Measurements from ENCODE around the gene TSEN54.
"Not testable (repeated sequence)": the region's sequence is repeated elsewhere in the genome, so short reads cannot be mapped to it uniquely, and the experiment has no call there.

The TSEN54 gene

DNA sequence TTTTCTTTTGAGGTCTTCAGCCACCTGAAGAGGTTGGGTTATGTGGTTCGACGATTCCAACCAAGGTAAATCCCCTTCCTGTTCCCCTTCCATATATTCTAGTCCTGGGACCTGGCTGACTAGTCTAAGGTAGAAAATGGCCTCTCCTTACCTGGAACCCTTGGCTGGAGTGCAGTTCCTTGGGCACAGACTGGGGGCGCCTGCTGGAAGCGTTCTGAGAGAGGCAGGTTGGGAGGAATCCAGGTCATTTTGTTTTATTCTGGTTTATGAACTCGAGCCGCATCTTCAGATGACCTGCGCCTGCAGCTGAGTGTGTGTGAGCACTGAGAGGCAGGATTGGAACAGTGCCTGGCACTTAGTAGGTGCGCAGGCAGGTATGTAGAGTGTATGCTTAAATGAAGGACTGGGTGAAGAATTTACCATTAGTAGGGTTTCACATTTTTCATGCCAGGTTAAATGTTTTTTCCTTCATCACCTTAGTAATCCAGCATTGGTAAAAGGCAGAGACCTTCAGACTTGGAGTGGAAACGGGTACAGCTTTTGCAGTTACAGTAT is 2.7 kb downstream of the TSEN54 start:
- H3K27me3 ChIP-seq (ENCODE audit: control insufficient read depth, insufficient read depth, low read length, poor library complexity, severe bottlenecking): peaks cover 1% of the 10 kb centered on the region
- no peak overlapping the region for H3K27ac ChIP-seq (ENCODE audit: insufficient read depth, low read depth, low read length, poor library complexity, severe bottlenecking)
- H3K9me3 ChIP-seq (ENCODE audit: control insufficient read depth, low read length): no peaks in the 10 kb centered on the region
- no peak overlapping the region for H3K4me3 ChIP-seq (ENCODE audit: insufficient read depth, low read depth, low read length)
- WGBS, 2 experiments: 92 to 93% methylated on average over 9 of the region's 9 CpGs
- H3K36me3 ChIP-seq (ENCODE audit: control insufficient read depth, insufficient read depth, low read length): peaks cover 3% of the 10 kb centered on the region
- peaks cover 6% of the 10 kb centered on the region for H3K4me1 ChIP-seq (ENCODE audit: control insufficient read depth, insufficient read depth, low read length)

DNA sequence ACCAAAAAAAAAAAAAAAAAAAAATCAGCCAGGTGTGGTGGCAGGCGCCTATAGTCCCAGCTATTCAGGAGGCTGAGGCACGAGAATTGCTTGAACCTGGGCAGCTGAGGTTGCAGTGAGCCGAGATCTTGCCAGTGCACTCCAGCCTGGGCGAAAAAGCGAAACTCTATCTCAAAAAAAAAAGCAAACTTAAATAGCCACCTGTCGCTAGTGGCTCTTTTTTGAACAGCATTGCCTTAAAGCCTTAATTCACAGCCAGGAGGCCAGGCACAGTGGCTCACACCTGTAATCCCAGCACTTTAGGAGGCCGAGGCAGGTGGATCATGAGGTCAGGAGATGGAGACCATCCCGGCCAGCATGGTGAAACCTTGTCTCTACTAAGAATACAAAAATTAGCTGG is 4.1 kb downstream of the TSEN54 start:
- H3K27ac ChIP-seq (ENCODE audit: insufficient read depth, low read depth, low read length, poor library complexity, severe bottlenecking); H3K9me3 ChIP-seq (ENCODE audit: control insufficient read depth, low read length); H3K4me1 ChIP-seq (ENCODE audit: control insufficient read depth, insufficient read depth, low read length); H3K4me3 ChIP-seq (ENCODE audit: insufficient read depth, low read depth, low read length); H3K36me3 ChIP-seq (ENCODE audit: control insufficient read depth, insufficient read depth, low read length); H3K27me3 ChIP-seq (ENCODE audit: control insufficient read depth, insufficient read depth, low read length, poor library complexity, severe bottlenecking): not testable (repeated sequence)
- 90 to 93% methylated on average over 8 of the region's 8 CpGs for WGBS, 2 experiments

DNA sequence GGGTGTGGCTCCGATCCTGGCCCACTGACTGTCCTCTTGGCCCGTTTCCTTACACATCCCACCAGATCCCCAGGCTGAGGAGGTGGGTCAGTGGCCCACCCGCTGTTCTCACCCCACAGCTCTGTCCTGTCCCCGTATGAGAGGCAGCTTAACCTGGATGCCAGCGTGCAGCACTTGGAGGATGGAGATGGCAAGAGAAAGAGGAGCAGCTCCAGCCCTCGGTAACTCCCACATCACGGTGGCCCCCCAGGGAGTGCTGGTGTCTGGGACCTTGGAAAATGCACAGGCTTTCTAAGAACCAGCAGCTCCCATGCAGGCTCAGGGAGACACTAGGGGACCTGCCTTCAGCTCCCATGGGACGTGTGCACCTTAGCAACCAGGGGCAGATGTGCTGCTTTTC is 5.0 kb downstream of the TSEN54 start:
- Histone ChIP-seq H3K9me3 (ENCODE audit: control insufficient read depth, low read length) (no peaks in the 10 kb centered on the region), H3K36me3 (ENCODE audit: control insufficient read depth, insufficient read depth, low read length) (peaks cover 3% of the 10 kb centered on the region), H3K27me3 (ENCODE audit: control insufficient read depth, insufficient read depth, low read length, poor library complexity, severe bottlenecking) (peaks cover 17% of the 10 kb centered on the region), H3K4me1 (ENCODE audit: control insufficient read depth, insufficient read depth, low read length) (peaks cover under 1% of the 10 kb centered on the region), H3K4me3 (ENCODE audit: insufficient read depth, low read depth, low read length) (no peak overlapping the region), H3K27ac (ENCODE audit: insufficient read depth, low read depth, low read length, poor library complexity, severe bottlenecking) (no peak overlapping the region)
- WGBS, 2 experiments: 94 to 95% methylated on average over 8 of the region's 8 CpGs

DNA sequence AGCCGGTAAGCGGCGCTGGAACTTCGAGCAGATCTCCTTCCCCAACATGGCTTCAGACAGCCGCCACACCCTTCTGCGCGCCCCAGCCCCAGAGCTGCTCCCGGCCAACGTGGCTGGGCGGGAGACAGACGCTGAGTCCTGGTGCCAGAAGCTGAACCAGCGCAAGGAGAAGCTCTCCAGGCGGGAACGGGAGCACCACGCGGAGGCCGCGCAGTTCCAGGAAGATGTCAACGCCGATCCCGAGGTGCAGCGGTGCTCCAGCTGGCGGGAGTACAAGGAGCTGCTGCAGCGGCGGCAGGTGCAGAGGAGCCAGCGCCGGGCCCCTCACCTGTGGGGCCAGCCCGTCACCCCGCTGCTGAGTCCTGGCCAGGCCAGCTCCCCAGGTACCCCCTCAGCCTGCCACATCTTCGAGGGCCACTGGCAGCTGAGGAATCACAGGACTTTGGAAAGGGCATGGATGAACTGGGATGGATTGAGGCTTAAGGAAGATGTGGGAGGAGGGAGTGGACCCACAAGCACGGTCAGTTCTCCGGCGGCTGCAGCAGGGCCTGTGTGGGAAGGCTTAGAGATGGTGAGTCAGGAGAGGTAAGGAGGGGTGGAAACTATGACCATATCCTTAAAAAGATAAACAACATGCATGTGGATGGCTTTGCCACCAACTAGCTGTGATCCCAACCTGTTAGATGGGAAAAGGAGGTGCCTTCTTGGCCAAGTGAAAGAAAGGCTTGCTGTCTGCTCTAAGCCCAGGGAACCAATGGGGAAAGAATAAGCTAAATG is 5.8 kb downstream of the TSEN54 start:
- no peaks in the 10 kb centered on the region for H3K9me3 ChIP-seq (ENCODE audit: control insufficient read depth, low read length)
- 95% methylated on average over 33 of the region's 33 CpGs for WGBS, 2 experiments
- H3K4me1 ChIP-seq (ENCODE audit: control insufficient read depth, insufficient read depth, low read length): peaks cover 4% of the 10 kb centered on the region
- H3K27ac ChIP-seq (ENCODE audit: insufficient read depth, low read depth, low read length, poor library complexity, severe bottlenecking): no peak overlapping the region
- no peak overlapping the region for H3K4me3 ChIP-seq (ENCODE audit: insufficient read depth, low read depth, low read length)
- H3K36me3 ChIP-seq (ENCODE audit: control insufficient read depth, insufficient read depth, low read length): peaks cover 3% of the 10 kb centered on the region
- peaks cover 25% of the 10 kb centered on the region for H3K27me3 ChIP-seq (ENCODE audit: control insufficient read depth, insufficient read depth, low read length, poor library complexity, severe bottlenecking)

DNA sequence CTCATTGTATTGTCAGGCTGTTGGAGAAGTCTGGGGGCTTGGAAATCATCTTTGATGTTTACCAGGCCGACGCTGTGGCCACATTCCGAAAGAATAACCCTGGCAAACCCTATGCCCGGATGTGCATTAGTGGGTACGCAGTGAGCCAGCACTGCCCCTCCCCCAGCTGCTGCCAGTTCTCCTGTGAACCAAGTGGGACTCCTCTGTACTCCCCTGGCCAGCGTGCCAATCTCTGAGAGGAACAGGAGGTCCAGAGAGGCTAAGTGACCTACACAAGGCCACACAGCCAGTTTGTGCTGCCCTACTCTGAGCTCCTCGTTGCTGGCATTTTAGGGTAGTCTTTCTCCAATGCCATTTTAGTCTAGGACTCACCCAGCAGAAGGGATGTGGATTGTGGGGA is 7.3 kb downstream of the TSEN54 start:
- no peak overlapping the region for H3K27ac ChIP-seq (ENCODE audit: insufficient read depth, low read depth, low read length, poor library complexity, severe bottlenecking)
- 94 to 96% methylated on average over 7 of the region's 7 CpGs for WGBS, 2 experiments
- H3K9me3 ChIP-seq (ENCODE audit: control insufficient read depth, low read length): no peaks in the 10 kb centered on the region
- H3K27me3 ChIP-seq (ENCODE audit: control insufficient read depth, insufficient read depth, low read length, poor library complexity, severe bottlenecking): peaks cover 27% of the 10 kb centered on the region
- peaks cover 4% of the 10 kb centered on the region for H3K4me1 ChIP-seq (ENCODE audit: control insufficient read depth, insufficient read depth, low read length)
- H3K36me3 ChIP-seq (ENCODE audit: control insufficient read depth, insufficient read depth, low read length): peaks cover 3% of the 10 kb centered on the region
- H3K4me3 ChIP-seq (ENCODE audit: insufficient read depth, low read depth, low read length): no peak overlapping the region

DNA sequence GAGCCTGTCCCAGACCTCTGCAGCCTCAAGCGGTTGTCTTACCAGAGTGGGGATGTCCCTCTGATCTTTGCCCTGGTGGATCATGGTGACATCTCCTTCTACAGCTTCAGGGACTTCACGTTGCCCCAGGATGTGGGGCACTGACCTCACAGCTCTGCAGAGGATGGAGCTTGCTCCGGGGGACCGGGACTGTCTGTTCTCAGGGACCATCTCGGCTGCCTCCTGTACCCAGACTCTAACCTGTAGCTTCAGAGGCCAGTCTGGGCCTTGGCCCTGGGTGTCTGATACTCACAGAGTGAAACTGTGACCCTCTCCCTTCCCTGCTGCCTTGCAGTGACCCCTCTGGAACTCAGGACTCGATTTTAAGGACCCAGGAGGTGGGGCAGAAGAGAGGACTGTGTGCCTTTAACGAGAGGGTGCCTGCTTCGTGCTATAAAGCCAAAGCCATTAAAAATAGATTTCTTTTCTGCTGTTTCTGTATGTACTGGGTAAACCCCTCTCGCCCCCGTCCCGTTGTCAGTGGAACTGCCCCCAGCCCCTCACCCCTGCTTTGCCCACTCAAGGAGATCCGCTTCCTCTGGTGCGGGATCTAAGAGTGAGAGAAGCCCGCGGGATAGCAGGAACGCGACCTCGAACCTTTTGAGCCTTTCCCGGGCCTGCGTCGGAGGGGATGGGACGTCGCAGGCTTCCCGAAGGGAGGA is 8.1 kb downstream of the TSEN54 start:
- 27 to 28% methylated on average over 24 of the region's 24 CpGs for WGBS, 2 experiments
- no peak overlapping the region for H3K27ac ChIP-seq (ENCODE audit: insufficient read depth, low read depth, low read length, poor library complexity, severe bottlenecking)
- H3K36me3 ChIP-seq (ENCODE audit: control insufficient read depth, insufficient read depth, low read length): peaks cover 3% of the 10 kb centered on the region
- H3K27me3 ChIP-seq (ENCODE audit: control insufficient read depth, insufficient read depth, low read length, poor library complexity, severe bottlenecking): peaks cover 27% of the 10 kb centered on the region
- H3K4me1 ChIP-seq (ENCODE audit: control insufficient read depth, insufficient read depth, low read length): peaks cover 4% of the 10 kb centered on the region
- H3K4me3 ChIP-seq (ENCODE audit: insufficient read depth, low read depth, low read length): peak overlapping the region; percentile 56
- no peaks in the 10 kb centered on the region for H3K9me3 ChIP-seq (ENCODE audit: control insufficient read depth, low read length)

DNA sequence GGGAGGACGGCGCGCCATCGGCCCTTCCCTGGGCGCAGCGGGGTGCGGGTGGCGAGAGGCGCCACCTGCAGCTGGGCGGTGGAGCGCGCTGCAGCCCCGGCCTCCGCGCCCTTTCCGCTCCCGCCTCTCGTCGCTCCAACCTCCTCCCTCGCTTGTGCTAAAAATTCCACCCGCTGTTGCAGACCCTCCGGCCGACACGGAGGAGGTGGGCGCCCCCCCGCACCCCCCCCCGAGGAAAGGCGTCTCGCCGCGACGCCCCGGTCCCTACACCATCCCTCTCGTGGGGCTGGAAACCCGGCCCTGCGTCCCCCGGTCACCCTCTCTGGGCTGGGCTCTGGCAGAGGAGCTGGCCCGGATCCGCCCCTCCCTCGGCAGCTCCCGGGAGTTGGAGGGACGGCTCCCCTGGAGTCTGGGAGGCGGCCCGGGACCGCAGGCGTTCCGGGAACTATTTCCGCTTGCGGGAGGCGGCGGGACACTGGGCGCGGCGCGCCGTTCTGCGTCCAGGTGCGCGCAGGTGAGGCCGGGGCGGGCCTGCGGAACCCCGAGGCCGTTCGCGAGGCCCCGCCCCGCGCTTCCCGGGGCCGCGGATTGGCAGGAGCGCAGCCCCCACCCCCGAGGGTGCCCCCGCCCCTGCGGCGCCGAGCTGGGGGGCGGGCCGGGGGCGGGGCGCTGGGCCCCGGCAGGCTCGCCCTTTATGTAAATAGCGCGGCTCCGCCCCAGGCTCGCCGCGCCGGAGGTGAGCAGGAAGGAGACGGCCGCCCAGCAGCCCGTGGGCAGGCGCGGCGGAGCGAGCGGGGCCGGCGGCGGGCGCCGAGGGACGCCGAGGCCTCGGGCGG is 8.9 kb downstream of the TSEN54 start, which contains the start of gene LLGL2:
LLGL2 (plus strand) TSS at position 728 of the 836 bp plus-strand sequence. CDS start 17,730 bp downstream, outside the sequence.
- 0% methylated on average over 108 of the region's 108 CpGs for WGBS, 2 experiments
- Histone ChIP-seq H3K27ac (ENCODE audit: insufficient read depth, low read depth, low read length, poor library complexity, severe bottlenecking) (peak within 1 kb of the TSS; percentile 44), H3K4me3 (ENCODE audit: insufficient read depth, low read depth, low read length) (peak within 1 kb of the TSS; percentile 56), H3K27me3 (ENCODE audit: control insufficient read depth, insufficient read depth, low read length, poor library complexity, severe bottlenecking) (peaks cover 27% of the 10 kb centered on the region), H3K4me1 (ENCODE audit: control insufficient read depth, insufficient read depth, low read length) (peaks cover 4% of the 10 kb centered on the region), H3K36me3 (ENCODE audit: control insufficient read depth, insufficient read depth, low read length) (peaks cover 3% of the 10 kb centered on the region), H3K9me3 (ENCODE audit: control insufficient read depth, low read length) (no peaks in the 10 kb centered on the region)

DNA sequence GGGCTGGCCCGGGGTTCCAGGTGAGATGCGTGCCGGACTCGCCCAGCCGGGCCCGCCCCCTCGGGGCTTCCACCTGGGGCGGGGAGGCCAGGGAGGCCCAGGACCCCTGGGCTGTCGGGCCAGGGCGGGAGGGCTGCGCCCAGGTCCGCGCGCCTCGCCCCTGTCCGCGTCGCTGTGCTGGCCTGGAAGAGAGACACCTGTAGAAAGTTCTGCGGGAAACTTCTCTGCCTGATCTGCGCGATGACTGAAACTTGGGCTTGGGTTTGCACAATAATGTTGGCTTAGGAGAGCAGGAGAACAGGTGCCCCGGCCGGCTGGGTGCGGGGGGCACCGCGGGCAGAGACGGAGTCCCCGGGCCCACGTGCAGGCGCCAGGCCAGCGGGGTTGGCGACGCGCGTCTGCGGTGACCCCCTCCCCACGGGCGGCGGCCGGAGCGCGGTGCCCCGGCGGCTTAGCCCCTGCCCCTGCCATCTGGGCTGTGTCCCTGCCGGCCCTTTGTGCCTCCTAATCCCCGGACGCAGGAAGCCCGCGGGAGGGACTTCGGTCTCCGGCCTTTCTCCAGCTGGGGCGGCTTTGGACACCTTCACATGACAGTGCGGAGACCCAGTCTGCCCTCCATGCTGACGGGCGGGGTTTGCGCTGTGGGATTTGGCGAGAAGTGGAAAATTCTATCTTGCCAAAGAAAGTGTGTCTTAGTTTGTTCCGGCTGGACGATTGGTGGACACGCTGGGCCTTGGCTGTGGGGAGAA is 9.7 kb downstream of the TSEN54 start:
- H3K4me3 ChIP-seq (ENCODE audit: insufficient read depth, low read depth, low read length): peak overlapping the region; percentile 56
- H3K27ac ChIP-seq (ENCODE audit: insufficient read depth, low read depth, low read length, poor library complexity, severe bottlenecking): peak overlapping the region; percentile 44
- peaks cover 3% of the 10 kb centered on the region for H3K36me3 ChIP-seq (ENCODE audit: control insufficient read depth, insufficient read depth, low read length)
- no peaks in the 10 kb centered on the region for H3K9me3 ChIP-seq (ENCODE audit: control insufficient read depth, low read length)
- H3K4me1 ChIP-seq (ENCODE audit: control insufficient read depth, insufficient read depth, low read length): peaks cover 8% of the 10 kb centered on the region
- 2% methylated on average over 60 of the region's 60 CpGs for WGBS, 2 experiments
- H3K27me3 ChIP-seq (ENCODE audit: control insufficient read depth, insufficient read depth, low read length, poor library complexity, severe bottlenecking): peaks cover 27% of the 10 kb centered on the region

DNA sequence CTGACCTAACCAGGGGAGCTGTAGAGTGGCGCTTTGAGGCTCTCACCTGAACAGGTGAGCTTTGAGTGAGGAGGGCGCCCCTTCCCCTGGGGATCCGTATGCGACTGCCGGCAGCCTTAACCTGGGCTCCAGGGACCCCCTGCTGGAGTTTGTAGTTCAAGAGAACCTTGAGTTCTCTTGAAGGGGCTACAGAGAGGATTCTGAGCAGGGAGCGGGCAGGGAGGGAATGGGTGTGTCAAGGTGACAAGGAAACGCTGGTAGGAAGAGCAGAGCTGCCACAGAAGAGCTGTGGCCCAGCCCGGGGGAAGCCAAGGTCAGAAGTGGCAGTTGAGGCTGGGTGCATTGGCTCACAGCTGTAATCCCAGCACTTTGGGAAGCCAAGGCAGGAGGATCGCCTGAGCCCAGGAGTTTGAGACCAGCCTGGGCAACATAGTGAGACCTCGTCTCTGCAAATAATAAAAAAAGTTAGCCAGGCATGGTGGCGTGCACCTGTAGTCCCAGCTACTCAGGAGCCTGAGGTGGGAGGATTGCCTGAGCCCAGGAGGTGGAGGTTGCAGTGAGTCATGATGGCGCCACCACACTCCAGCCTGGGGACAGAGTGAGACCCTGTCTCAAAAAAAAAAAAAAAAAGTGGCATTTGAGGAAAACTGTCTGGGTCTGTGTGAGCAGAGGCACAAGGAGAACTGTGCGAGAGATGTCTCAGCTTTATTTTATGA is 10.4 kb downstream of the TSEN54 start:
- H3K36me3 ChIP-seq (ENCODE audit: control insufficient read depth, insufficient read depth, low read length): peaks cover 3% of the 10 kb centered on the region
- peaks cover 27% of the 10 kb centered on the region for H3K27me3 ChIP-seq (ENCODE audit: control insufficient read depth, insufficient read depth, low read length, poor library complexity, severe bottlenecking)
- peaks cover 12% of the 10 kb centered on the region for H3K4me1 ChIP-seq (ENCODE audit: control insufficient read depth, insufficient read depth, low read length)
- no peak overlapping the region for H3K27ac ChIP-seq (ENCODE audit: insufficient read depth, low read depth, low read length, poor library complexity, severe bottlenecking)
- WGBS, 2 experiments: 52 to 53% methylated on average over 13 of the region's 13 CpGs
- peak overlapping the region; percentile 56 for H3K4me3 ChIP-seq (ENCODE audit: insufficient read depth, low read depth, low read length)
- no peaks in the 10 kb centered on the region for H3K9me3 ChIP-seq (ENCODE audit: control insufficient read depth, low read length)
